Astrocyte (in vitro differentiated cells and primary cell): ENCODE results near the gene DDB1. TPM values are rescaled to one million over a fixed set of nuclear protein-coding genes. Genes with fewer than 3 reads are reported as not detected.
A peak's percentile ranks its signal among the peaks of the same experiment; 100 is the strongest.

Experiments
- DNase-seq: peaks from one replicate; pipeline ENCODE4 v3.0.0-alpha.2; 2010; ENCODE audit warnings: low read depth
- FAIRE-seq: peaks from 2 replicates; lab custom pipeline; 2011; peaks lifted over from hg19 to GRCh38; lab: Jason Lieb, UNC
- H2AFZ ChIP-seq: 2 replicates; pipeline ENCODE4 v1.6.0; 2012; ENCODE audit warnings: low read depth, low read length, inconsistent platforms
- H3K27ac ChIP-seq: 2 replicates; pipeline ENCODE4 v1.5.1; 2011; ENCODE audit warnings: low read depth, low read length, inconsistent platforms
- H3K27me3 ChIP-seq: 2 replicates; pipeline ENCODE4 v1.6.0; 2011; ENCODE audit warnings: low read length, inconsistent platforms; ENCODE audit not compliant: insufficient read depth
- H3K36me3 ChIP-seq: 2 replicates; pipeline ENCODE4 v1.5.1; 2011; ENCODE audit warnings: low read length, inconsistent platforms; ENCODE audit not compliant: insufficient read depth
- H3K4me1 ChIP-seq: 2 replicates; pipeline ENCODE4 v1.5.1; 2011; ENCODE audit warnings: low read length, inconsistent platforms; ENCODE audit not compliant: insufficient read depth
- H3K4me2 ChIP-seq: 2 replicates; pipeline ENCODE4 v1.6.0; 2012; ENCODE audit warnings: low read length, inconsistent platforms
- H3K4me3 ChIP-seq: 2 replicates; pipeline ENCODE4 v1.5.1; 2011; ENCODE audit warnings: low read depth, mild to moderate bottlenecking, low read length, inconsistent platforms; ENCODE audit not compliant: insufficient read depth
- H3K79me2 ChIP-seq: 2 replicates; pipeline ENCODE4 v1.6.0; 2012; ENCODE audit warnings: mild to moderate bottlenecking, low read length, inconsistent platforms; ENCODE audit not compliant: insufficient read depth
- H3K9ac ChIP-seq: 2 replicates; pipeline ENCODE4 v1.6.0; 2012; ENCODE audit warnings: mild to moderate bottlenecking, low read length, inconsistent platforms
- H3K9me3 ChIP-seq: 2 replicates; pipeline ENCODE4 v1.5.1; 2012; ENCODE audit warnings: low read depth, mild to moderate bottlenecking, low read length, inconsistent platforms; ENCODE audit not compliant: insufficient read depth
- H4K20me1 ChIP-seq: 2 replicates; pipeline ENCODE4 v1.6.0; 2012; ENCODE audit warnings: low read length, inconsistent platforms; ENCODE audit not compliant: insufficient read depth
- H3K27ac Mint-ChIP-seq: one replicate; pipeline ENCODE4 v1.8.0; 2021; ENCODE audit warnings: mild to moderate bottlenecking, mixed read lengths; ENCODE audit not compliant: unreplicated experiment
- H3K27me3 Mint-ChIP-seq: one replicate; pipeline ENCODE4 v1.8.0; 2021; ENCODE audit warnings: low read depth, mixed read lengths; ENCODE audit not compliant: unreplicated experiment
- H3K36me3 Mint-ChIP-seq: one replicate; pipeline ENCODE4 v1.8.0; 2021; ENCODE audit warnings: low read depth, mixed read lengths; ENCODE audit not compliant: unreplicated experiment
- H3K4me1 Mint-ChIP-seq: one replicate; pipeline ENCODE4 v1.8.0; 2021; ENCODE audit warnings: low read depth, mixed read lengths; ENCODE audit not compliant: unreplicated experiment
- H3K4me3 Mint-ChIP-seq: one replicate; pipeline ENCODE4 v1.8.0; 2021; ENCODE audit warnings: mild to moderate bottlenecking, moderate library complexity, mixed read lengths; ENCODE audit not compliant: unreplicated experiment
- H3K9me3 Mint-ChIP-seq: one replicate; pipeline ENCODE4 v1.8.0; 2021; ENCODE audit warnings: mild to moderate bottlenecking, mixed read lengths; ENCODE audit not compliant: unreplicated experiment
- EZH2 ChIP-seq: IDR thresholded peaks from 2 replicates; pipeline ENCODE4 v1.6.1; 2012; ENCODE audit warnings: mild to moderate bottlenecking, low read length, inconsistent platforms; ENCODE audit not compliant: insufficient read depth
- total RNA-seq: library from RNA; stranded (reverse); gene quantifications from 2 replicates; pipeline ENCODE4 v1.2.1, GENCODE V29; 2021
- TF ChIP-seq, protein P1 (sequence below): IDR thresholded peaks from 2 replicates; pipeline ENCODE4 v1.5.1; 2011; ENCODE audit warnings: low read depth, mild to moderate bottlenecking, inconsistent platforms, low read length, moderate library complexity; ENCODE audit not compliant: insufficient read depth

The DDB1 gene
- total RNA-seq, 1 donor from 2014 or later, result 251 TPM

DNA sequence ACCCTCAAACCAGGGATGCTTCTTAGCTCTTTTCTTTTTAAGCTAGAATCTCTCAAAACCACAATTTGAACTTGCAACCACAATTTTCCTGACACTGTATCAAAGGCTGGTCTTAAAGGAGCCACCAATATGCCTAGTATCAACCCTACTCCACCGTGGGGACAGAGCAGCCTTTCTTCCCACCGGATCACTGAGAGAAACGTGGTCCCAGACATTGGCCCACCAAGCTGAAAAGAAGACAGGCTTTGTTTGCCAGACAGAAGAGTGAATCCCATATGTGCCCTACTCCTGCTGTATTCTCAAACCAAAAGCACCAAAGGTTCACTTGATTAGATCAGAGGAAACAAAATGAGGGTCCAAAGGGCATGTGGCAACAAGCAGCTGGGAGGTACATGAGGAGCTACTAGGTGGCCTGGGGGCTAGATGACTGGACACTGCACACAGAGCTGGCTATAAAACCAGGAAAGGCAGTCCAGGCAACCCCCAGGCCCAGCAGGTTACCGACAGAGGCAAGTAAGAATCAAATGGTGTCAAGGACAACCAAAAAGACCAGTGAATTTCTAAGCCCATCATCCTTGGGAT lies 34.2 kb downstream of the DDB1 start:
- DNase-seq, result no peak
- no peaks in the 10 kb centered on the region for H3K9me3 Mint-ChIP-seq
- no peak overlapping the region for H3K27ac ChIP-seq
- H3K4me3 Mint-ChIP-seq, result no peak overlapping the region
- FAIRE-seq, result no peak
- peaks cover 80% of the 10 kb centered on the region for H4K20me1 ChIP-seq
- peak overlapping the region; percentile 4 for H3K9ac ChIP-seq
- no peak overlapping the region for H3K4me3 ChIP-seq
- no peaks in the 10 kb centered on the region for H3K27me3 Mint-ChIP-seq
- peak overlapping the region; percentile 65 for H3K4me2 ChIP-seq
- peaks cover 44% of the 10 kb centered on the region for H3K4me1 ChIP-seq
- H2AFZ ChIP-seq, result no peak overlapping the region
- peaks cover 27% of the 10 kb centered on the region for H3K4me1 Mint-ChIP-seq
- H3K79me2 ChIP-seq, result no peaks in the 10 kb centered on the region
- TF ChIP-seq EZH2, result no peak
- TF ChIP-seq, protein P1, sequence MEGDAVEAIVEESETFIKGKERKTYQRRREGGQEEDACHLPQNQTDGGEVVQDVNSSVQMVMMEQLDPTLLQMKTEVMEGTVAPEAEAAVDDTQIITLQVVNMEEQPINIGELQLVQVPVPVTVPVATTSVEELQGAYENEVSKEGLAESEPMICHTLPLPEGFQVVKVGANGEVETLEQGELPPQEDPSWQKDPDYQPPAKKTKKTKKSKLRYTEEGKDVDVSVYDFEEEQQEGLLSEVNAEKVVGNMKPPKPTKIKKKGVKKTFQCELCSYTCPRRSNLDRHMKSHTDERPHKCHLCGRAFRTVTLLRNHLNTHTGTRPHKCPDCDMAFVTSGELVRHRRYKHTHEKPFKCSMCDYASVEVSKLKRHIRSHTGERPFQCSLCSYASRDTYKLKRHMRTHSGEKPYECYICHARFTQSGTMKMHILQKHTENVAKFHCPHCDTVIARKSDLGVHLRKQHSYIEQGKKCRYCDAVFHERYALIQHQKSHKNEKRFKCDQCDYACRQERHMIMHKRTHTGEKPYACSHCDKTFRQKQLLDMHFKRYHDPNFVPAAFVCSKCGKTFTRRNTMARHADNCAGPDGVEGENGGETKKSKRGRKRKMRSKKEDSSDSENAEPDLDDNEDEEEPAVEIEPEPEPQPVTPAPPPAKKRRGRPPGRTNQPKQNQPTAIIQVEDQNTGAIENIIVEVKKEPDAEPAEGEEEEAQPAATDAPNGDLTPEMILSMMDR, result no peak
- H3K9me3 ChIP-seq, result no peaks in the 10 kb centered on the region
- peaks cover 29% of the 10 kb centered on the region for H3K36me3 Mint-ChIP-seq
- H3K27ac Mint-ChIP-seq, result no peak overlapping the region
- peaks cover 39% of the 10 kb centered on the region for H3K36me3 ChIP-seq
- peaks cover 13% of the 10 kb centered on the region for H3K27me3 ChIP-seq

DNA sequence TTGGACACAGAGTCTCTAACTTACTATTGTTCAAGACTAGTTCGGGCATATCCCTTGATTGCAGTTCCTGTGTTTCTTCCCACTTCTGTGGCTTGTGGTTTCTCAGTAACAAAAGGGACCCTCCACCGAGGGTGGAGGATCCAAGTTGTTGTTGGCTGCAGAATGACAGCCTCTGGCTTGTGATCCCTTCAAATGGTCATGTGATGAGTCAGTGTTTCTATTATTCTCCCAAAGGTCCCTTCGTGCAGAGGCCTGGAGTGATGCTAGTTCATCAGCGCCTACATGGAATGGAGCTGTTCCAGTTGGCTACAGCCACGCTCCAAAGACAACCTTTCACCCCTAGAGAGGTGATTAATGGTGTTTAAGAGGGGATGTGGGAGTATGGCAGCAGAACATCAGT lies 35.2 kb downstream of the DDB1 start:
- TF ChIP-seq EZH2, result no peak
- TF ChIP-seq, protein P1, result no peak
- Histone ChIP-seq H3K9ac (peak overlapping the region; percentile 26), H2AFZ (no peak overlapping the region), H3K9me3 (no peaks in the 10 kb centered on the region), H3K79me2 (no peaks in the 10 kb centered on the region), H3K4me3 (no peak overlapping the region), H3K4me1 (peaks cover 48% of the 10 kb centered on the region), H3K36me3 (peaks cover 32% of the 10 kb centered on the region), H3K27ac (peak overlapping the region; percentile 68), H4K20me1 (peaks cover 77% of the 10 kb centered on the region), H3K4me2 (peak overlapping the region; percentile 65), H3K27me3 (peaks cover 18% of the 10 kb centered on the region)
- Mint-ChIP-seq H3K27me3 (peaks cover 5% of the 10 kb centered on the region), H3K36me3 (peaks cover 24% of the 10 kb centered on the region), H3K9me3 (no peaks in the 10 kb centered on the region), H3K27ac (peak overlapping the region; percentile 82), H3K4me3 (peak overlapping the region; percentile 51), H3K4me1 (peaks cover 33% of the 10 kb centered on the region)
- FAIRE-seq, result peak; percentile 91
- peak; percentile 99 for DNase-seq

DNA sequence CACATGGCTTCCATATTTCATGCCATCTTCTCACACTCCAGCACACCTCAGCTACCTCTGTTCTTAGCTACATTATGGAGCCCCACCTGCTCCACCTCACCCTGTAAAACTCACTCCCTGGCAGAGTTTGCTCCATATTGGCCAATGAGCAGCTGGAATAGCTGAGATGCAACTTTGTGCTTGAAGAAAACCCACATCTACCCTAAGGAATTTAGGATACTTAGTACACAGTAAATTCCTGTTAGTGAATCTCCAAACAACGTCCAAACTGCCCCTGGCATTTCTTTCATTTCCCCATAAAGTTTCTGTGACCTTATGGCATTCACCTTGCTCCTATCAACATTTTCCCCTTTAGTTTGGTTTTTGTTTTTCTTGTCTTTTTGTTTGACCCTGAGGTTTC lies 35.6 kb downstream of the DDB1 start:
- DNase-seq, result peak; percentile 67
- peaks cover 77% of the 10 kb centered on the region for H4K20me1 ChIP-seq
- Mint-ChIP-seq H3K4me3 (peak overlapping the region; percentile 34), H3K27ac (peak overlapping the region; percentile 82), H3K4me1 (peaks cover 33% of the 10 kb centered on the region), H3K27me3 (peaks cover 5% of the 10 kb centered on the region), H3K36me3 (peaks cover 23% of the 10 kb centered on the region), H3K9me3 (no peaks in the 10 kb centered on the region)
- H3K27ac ChIP-seq, result peak overlapping the region; percentile 68
- H3K27me3 ChIP-seq, result peaks cover 21% of the 10 kb centered on the region
- no peaks in the 10 kb centered on the region for H3K9me3 ChIP-seq
- H3K79me2 ChIP-seq, result no peaks in the 10 kb centered on the region
- FAIRE-seq, result no peak
- H2AFZ ChIP-seq, result no peak overlapping the region
- H3K4me2 ChIP-seq, result peak overlapping the region; percentile 65
- no peak overlapping the region for H3K4me3 ChIP-seq
- TF ChIP-seq, protein P1, result no peak
- TF ChIP-seq EZH2, result no peak
- H3K36me3 ChIP-seq, result peaks cover 29% of the 10 kb centered on the region
- peak overlapping the region; percentile 26 for H3K9ac ChIP-seq
- peaks cover 48% of the 10 kb centered on the region for H3K4me1 ChIP-seq
